GM18511 (cell line): ENCODE measurements around the gene DUSP22.
A peak's percentile ranks its signal among the peaks of the same experiment; 100 is the strongest.
"Not testable (repeated sequence)": the region's sequence is repeated elsewhere in the genome, so short reads cannot be mapped to it uniquely, and the experiment has no call there.

Experiments used
- ATAC-seq: cut with Tn5 transposase; IDR thresholded peaks from one replicate; pipeline ENCODE4 v1.9.1; 2021; ENCODE audit warnings: mild to moderate bottlenecking, moderate library complexity; ENCODE audit not compliant: unreplicated experiment

The DUSP22 gene

GRCh38 chr6:291697-292505 lies at the start of gene DUSP22:
TSS of gene DUSP22 (plus strand) at chr6:292487. CDS start at chr6:292540, 53 bp downstream.
- ATAC-seq: peak; percentile 42

GRCh38 chr6:246352-246751 lies 45.9 kb upstream of the DUSP22 start:
- ATAC-seq: no peak

GRCh38 chr6:247351-247750 lies 44.9 kb upstream of the DUSP22 start:
- no peak for ATAC-seq

- not testable (repeated sequence) for ATAC-seq
Observed at GRCh38 chr6:248046-248445, 44.2 kb upstream of the DUSP22 start.

DNA sequence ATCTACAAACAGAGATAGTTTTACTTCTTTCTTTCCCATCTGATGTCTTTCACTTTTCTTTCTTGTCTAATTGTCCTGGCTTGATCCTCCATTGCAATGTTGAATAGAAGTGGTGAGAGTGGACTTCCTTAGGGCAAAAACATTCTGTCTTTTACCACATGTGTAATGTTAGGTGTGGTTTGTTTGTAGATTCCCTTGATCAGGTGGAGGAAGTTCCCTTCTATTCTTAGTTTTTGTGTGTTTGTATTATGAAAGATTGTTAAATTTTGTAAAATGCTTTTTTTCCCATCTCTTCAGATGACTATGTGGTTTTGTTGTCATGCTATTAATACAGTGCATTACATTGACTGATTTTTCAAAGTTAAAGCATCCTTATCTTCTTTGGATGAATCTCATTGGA lies 41.6 kb upstream of the DUSP22 start:
- ATAC-seq: no peak

GRCh38 chr6:251920-252319 lies 40.4 kb upstream of the DUSP22 start:
- ATAC-seq: peak; percentile 68

- ATAC-seq: no peak
Observed at GRCh38 chr6:252775-253535, 39.3 kb upstream of the DUSP22 start.

DNA sequence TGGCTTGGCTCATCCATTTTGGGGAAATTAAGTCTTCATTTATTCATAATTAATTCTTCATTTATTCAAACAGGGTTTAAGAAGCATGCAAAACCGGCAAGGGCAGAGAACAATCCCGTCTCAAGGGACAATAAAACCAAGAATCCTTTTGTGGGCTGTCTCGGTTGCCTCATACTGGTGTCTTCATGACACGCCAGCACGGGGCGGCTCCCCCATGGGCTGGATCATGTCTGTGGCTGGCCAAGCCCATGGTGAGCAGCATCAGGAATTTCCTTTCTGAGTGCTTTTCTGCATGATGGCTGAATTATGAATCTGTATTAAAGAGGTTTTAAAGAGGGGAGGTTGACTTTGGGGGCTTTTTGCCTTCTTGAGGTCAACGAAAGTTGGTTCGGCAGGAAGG lies 38.3 kb upstream of the DUSP22 start:
- no peak for ATAC-seq

DNA sequence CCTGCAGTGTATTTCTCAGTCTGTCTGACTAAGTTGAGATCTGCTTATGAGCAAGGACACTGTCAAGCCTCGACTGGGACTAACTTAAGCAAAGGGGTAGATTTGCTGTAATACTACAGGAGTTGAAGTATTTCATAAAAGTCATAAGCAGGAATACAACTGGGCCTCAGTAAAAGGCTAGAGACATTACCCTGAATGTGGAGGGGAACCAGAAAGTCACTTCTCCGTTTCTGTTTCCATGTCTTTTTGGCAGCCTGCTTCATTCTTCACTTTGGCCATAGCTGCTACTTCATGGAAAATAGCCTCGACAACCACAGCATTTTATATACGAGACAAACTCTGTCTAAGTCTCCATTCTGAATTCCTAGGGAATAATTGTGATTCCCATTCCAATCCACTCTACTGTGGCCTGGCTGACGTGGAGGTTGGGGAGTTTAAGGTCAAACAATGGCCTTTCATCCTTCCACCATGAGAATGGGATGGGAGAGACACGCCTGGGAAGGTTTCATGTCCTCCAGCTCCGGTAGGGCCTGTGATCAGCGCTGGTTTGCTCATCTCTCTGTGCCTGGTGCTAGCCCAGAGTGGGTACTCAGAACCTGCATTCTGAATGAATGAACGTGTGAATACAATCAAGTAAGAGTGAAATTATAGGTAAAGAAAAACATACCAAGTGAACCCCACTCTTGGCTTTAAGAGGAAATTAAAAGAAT lies 37.1 kb upstream of the DUSP22 start:
- ATAC-seq: no peak

DNA sequence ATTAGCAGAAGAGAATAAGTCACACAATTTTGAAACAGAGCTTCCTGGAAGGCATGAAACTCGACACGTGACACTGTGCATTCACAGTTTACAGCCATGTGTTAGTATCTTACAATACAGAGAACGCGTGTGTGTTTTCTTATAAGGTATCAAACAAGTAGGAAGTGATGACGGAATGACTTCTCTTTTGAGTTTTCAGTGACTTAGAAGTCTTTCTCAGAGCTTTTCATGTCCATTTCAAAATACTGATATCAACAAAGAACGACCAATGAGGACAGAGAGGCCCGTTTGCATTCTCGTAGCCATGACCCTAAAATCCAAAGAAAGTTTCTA lies 36.6 kb upstream of the DUSP22 start:
- ATAC-seq: no peak

- no peak for ATAC-seq
Observed at GRCh38 chr6:256169-256568, 36.1 kb upstream of the DUSP22 start.

GRCh38 chr6:257031-257725 lies 35.1 kb upstream of the DUSP22 start:
- ATAC-seq: no peak

GRCh38 chr6:257774-258173 lies 34.5 kb upstream of the DUSP22 start:
- ATAC-seq: peak; percentile 48

DNA sequence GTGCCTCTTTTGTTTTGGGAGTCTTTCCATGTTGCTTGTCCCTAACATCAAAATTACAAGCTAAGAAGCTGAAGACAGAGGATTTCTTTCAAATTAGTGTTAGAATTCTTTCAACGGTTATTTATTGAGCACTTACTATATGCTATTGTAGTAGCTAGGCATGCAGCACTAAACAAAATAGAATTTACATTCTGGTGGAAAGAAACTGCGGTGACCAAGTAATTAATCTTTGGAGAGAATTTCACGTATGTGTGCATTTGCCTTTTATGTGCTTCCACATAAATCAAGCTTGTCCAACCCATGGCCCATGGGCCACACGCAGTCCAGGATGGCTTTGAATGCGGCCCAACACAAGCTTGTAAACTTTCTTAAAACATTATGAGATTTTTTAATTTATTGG lies 33.0 kb upstream of the DUSP22 start:
- no peak for ATAC-seq

DNA sequence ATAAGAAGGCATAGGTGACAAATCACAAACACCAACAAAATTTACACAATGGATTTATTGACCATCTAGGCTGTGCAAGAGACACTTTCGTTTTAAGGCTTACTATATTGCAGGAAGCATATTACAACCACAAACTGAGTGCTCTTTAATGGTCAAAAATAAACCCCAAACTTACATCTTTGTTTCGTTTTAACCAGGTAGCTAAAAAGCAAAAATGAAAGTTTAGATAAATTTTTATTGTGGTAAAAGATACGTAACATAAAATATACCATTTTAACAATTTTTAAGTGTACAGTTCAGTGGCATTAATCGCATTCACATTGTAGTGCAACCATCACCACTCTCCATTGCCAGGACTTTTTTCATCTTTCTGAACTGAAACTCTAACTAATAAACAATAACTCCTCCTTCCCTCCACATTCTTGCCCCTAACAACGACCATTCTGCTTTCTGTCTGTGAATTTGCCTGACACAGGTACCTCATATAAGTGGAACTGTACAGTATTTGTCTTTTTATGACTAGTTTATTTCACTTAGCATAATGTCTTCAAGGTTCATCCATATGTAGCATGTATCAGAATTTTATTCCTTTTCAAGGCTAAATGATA lies 32.3 kb upstream of the DUSP22 start:
- ATAC-seq: peak; percentile 66

GRCh38 chr6:264626-265025 lies 27.7 kb upstream of the DUSP22 start:
- ATAC-seq: no peak

GRCh38 chr6:268394-268935 lies 23.8 kb upstream of the DUSP22 start:
- no peak for ATAC-seq

DNA sequence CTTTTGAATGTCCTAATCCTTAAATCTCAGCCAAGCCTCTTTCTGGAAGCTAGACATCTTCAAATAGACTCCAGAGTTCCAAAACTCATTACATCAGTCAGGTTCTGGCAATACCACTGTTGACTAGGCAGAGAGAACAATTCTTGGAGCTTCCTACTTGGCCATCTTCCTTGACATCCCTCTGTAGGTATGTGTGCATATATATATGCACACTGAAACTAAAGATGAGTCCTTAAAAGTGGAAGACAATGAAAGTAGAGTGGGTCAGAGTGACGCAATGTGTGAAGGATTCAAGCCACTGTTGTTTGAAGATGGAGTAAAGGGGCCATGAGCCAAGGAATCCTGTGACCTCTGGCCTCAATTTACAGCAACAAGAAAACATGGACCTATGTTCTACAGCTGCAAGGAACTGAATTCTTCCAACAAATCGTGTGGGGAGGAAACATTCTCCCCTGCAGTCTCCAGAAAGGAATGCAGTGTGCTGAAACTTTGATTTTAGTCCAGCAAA lies 18.7 kb upstream of the DUSP22 start:
- no peak for ATAC-seq

DNA sequence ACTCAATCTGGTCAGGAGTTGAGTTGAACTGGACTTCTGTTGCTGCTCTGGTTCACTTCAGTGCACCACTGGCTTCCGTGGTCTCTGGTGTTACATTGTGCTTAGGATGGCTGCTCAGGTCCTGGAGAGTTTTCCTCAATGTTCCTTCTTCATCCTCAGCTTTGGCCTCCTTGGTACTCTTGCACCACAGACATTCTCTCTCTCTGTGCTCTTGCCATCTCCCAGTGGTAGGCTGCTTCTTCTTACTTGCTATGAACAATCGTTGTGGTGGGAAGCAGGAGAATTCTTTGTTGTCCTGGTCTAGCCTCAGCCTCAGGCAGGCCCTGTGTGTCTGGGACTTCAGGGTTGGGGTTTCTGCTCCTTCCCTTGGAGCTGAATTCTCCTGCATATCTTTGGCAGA lies 14.5 kb upstream of the DUSP22 start:
- ATAC-seq: no peak

- no peak for ATAC-seq
Observed at GRCh38 chr6:278494-278893, 13.8 kb upstream of the DUSP22 start.
